ENCODE data around the gene NFIL3. TPM values are rescaled to one million over a fixed set of nuclear protein-coding genes. Genes with fewer than 3 reads are reported as not detected.

The NFIL3 gene
- total and polyA plus RNA-seq, 2 experiments from 2014 or later = 4.1 to 7.5 TPM

GRCh38 chr9:91419222-91420191, 4.1 kb downstream of the NFIL3 start:
- no peak for ATAC-seq
- Histone ChIP-seq H3F3A (replicated peaks; ENCODE audit: low read depth) (0 out of 2 replicates have a peak, but pooled peaks cover 3% of the 10 kb centered on the region), H3K36me3 (ENCODE audit: insufficient read depth) (no peaks in the 10 kb centered on the region), H3K4me2 (no peak overlapping the region), H3K27me3 (ENCODE audit: insufficient read depth) (peaks cover 45% of the 10 kb centered on the region), H3K4me3 (no peak overlapping the region), H3K79me2 (replicated peaks; ENCODE audit: insufficient read depth) (peaks cover 75% of the 10 kb centered on the region), H3K27ac (ENCODE audit: low read depth) (no peak overlapping the region), H3K9me2 (ENCODE audit: insufficient read depth) (no peaks in the 10 kb centered on the region), H4K20me1 (replicated peaks; ENCODE audit: insufficient read depth) (peaks cover 47% of the 10 kb centered on the region), H2AFZ (no peak overlapping the region), H3K4me1 (ENCODE audit: insufficient read depth) (peaks cover 13% of the 10 kb centered on the region; the same call in 1 of the 2 replicates)
- DNase-seq (ENCODE audit: low spot score) = no peak
- H3K4me3 Mint-ChIP-seq = no peak overlapping the region
- H3K36me3 Mint-ChIP-seq (ENCODE audit: low read depth) = no peaks in the 10 kb centered on the region; the same call in 2 of the 3 replicates
- H3K9me3 Mint-ChIP-seq = no peaks in the 10 kb centered on the region; the same call in 2 of the 3 replicates
- no peak overlapping the region for H3K27ac Mint-ChIP-seq
- no peak for TF ChIP-seq JUNB (IDR thresholded peaks at IDR 0.05; ENCODE audit: unreplicated experiment)
- TF ChIP-seq ETS1 (IDR thresholded peaks at IDR 0.05) = no peak
- TF ChIP-seq ZNF462 (CRISPR knock-in tag; IDR thresholded peaks at IDR 0.05) = no peak
- no peak for TF ChIP-seq EZH2phosphoT487 (IDR thresholded peaks at IDR 0.05; ENCODE audit: unreplicated experiment)
- TF ChIP-seq CTCF (conservative IDR thresholded peaks at IDR 0.05; ENCODE audit: low read depth in 2 of 2) = no peak
- no peak for TF ChIP-seq STAT1 (IDR thresholded peaks at IDR 0.05; ENCODE audit: unreplicated experiment)
- TF ChIP-seq EZH2 (IDR thresholded peaks at IDR 0.05; ENCODE audit: low read depth, unreplicated experiment) = no peak
- no peak for TF ChIP-seq REST (IDR thresholded peaks at IDR 0.05; ENCODE audit: unreplicated experiment)
- TF ChIP-seq NANOG (IDR thresholded peaks at IDR 0.05; ENCODE audit: borderline replicate concordance) = no peak
- TF ChIP-seq ZNF331 (CRISPR knock-in tag; IDR thresholded peaks at IDR 0.05; ENCODE audit: low read depth) = no peak
- no peak for TF ChIP-seq POLR2AphosphoS5 (IDR thresholded peaks at IDR 0.05; ENCODE audit: low read depth)
- no peak for TF ChIP-seq CREB1 (CRISPR knock-in tag; IDR thresholded peaks at IDR 0.05; ENCODE audit: low read depth)
- TF ChIP-seq ZNF114 (CRISPR knock-in tag; IDR thresholded peaks at IDR 0.05) = no peak
- H3K27me3 Mint-ChIP-seq (ENCODE audit: insufficient read depth, low read depth, poor library complexity) = peaks cover 27% of the 10 kb centered on the region
- H3K4me1 Mint-ChIP-seq = peaks cover 19% of the 10 kb centered on the region

Measured in GM23338 (cell line).